HL-60 (cell line): ENCODE data around the gene DENND6B.
A peak's percentile ranks its signal among the peaks of the same experiment; 100 is the strongest.

Source experiments
- DNase-seq, 2 experiments: peaks; one replicate each; pipeline ENCODE4 v3.0.0-alpha.2; 2010 to 2020; ENCODE audit warnings: low read depth in 1 of 2, low spot score in 1 of 2
- H3K27ac ChIP-seq: fragments of 250-450 bp; sonication (Bioruptor Pico); replicated peaks from 2 replicates; pipeline ENCODE4 v1.5.1; 2020; ENCODE audit warnings: mild to moderate bottlenecking, moderate library complexity
- H3K27me3 ChIP-seq: fragments of 250-450 bp; sonication (Bioruptor Pico); 2 replicates; pipeline ENCODE4 v1.5.1; 2021; ENCODE audit warnings: mild to moderate bottlenecking, moderate library complexity; ENCODE audit not compliant: insufficient read depth, poor library complexity, severe bottlenecking
- H3K4me3 ChIP-seq: replicated peaks from 2 replicates; pipeline ENCODE4 v1.5.1; 2011; ENCODE audit warnings: mild to moderate bottlenecking, control low read depth, low read length; ENCODE audit not compliant: insufficient read depth
- CTCF ChIP-seq: IDR thresholded peaks from one replicate; pipeline ENCODE4 v1.5.1; 2011; ENCODE audit warnings: low read length, control low read depth, inconsistent platforms; ENCODE audit not compliant: insufficient read depth
- GABPA ChIP-seq: IDR thresholded peaks from 2 replicates; pipeline ENCODE4 v1.6.1; 2012; ENCODE audit warnings: low read depth
- POLR2AphosphoS5 ChIP-seq: IDR thresholded peaks from 2 replicates; pipeline ENCODE4 v1.6.1; 2012; ENCODE audit warnings: low read depth
- REST ChIP-seq: IDR thresholded peaks from 2 replicates; pipeline ENCODE4 v1.6.1; 2012; ENCODE audit warnings: low read depth; ENCODE audit not compliant: insufficient replicate concordance
- SPI1 ChIP-seq: IDR thresholded peaks from 2 replicates; pipeline ENCODE4 v1.6.1; 2012; ENCODE audit warnings: low read depth, mild to moderate bottlenecking, borderline replicate concordance

DENND6B gene

GRCh38 chr22:50284479-50284878 is 42.3 kb downstream of the DENND6B start:
- Histone ChIP-seq H3K27me3 (no peaks in the 10 kb centered on the region), H3K27ac (no peak overlapping the region), H3K4me3 (no peak overlapping the region)
- TF ChIP-seq REST = peak; percentile 10
- TF ChIP-seq CTCF = no peak
- no peak for TF ChIP-seq GABPA
- TF ChIP-seq SPI1 = no peak
- DNase-seq = no peak

GRCh38 chr22:50283821-50284220 is 43.0 kb downstream of the DENND6B start:
- Histone ChIP-seq H3K27ac (no peak overlapping the region), H3K4me3 (no peak overlapping the region), H3K27me3 (no peaks in the 10 kb centered on the region)
- no peak for TF ChIP-seq SPI1
- no peak for TF ChIP-seq REST
- no peak for TF ChIP-seq CTCF
- no peak for TF ChIP-seq POLR2AphosphoS5
- no peak for TF ChIP-seq GABPA
- DNase-seq = no peak

GRCh38 chr22:50282361-50283155 is 44.3 kb downstream of the DENND6B start:
- TF ChIP-seq REST (no peak), CTCF (no peak), SPI1 (no peak), GABPA (no peak), POLR2AphosphoS5 (no peak)
- DNase-seq = no peak
- no peaks in the 10 kb centered on the region for H3K27me3 ChIP-seq
- H3K27ac ChIP-seq = no peak overlapping the region
- H3K4me3 ChIP-seq = no peak overlapping the region
